ENCODE data around the gene CEP85.

DNA sequence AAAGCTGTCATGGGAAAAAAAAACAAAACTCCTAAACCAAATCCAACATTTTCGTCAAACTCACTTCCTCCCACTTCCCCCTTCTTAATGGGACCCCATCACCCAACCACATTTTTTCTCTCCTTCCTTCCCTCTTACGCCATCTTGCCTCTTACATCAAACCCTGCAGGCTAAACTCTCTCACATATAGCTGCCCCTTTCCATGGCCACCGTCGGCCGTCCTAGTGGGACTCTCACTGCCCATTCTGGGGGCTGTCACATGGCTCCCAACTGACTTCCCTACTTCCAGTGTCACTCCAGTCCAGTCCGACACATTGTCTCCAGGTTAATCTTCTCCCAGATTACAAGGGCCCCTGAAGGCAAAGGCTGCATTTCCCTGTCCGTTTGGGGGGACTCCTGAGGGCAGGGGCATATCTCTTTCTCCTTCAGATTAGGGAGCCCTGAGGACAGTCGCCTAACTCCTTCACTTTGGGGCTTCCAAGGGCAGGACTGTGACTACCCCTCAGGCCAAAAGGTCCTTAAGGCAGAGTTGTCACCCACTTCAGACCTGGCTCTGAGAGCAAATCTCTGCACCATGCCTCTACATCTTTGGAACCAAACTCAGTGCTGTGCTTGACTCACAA lies 71.8 kb downstream of the CEP85 start:
- TF ChIP-seq, protein P1, sequence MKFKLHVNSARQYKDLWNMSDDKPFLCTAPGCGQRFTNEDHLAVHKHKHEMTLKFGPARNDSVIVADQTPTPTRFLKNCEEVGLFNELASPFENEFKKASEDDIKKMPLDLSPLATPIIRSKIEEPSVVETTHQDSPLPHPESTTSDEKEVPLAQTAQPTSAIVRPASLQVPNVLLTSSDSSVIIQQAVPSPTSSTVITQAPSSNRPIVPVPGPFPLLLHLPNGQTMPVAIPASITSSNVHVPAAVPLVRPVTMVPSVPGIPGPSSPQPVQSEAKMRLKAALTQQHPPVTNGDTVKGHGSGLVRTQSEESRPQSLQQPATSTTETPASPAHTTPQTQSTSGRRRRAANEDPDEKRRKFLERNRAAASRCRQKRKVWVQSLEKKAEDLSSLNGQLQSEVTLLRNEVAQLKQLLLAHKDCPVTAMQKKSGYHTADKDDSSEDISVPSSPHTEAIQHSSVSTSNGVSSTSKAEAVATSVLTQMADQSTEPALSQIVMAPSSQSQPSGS (CRISPR knock-in tag; IDR thresholded peaks at IDR 0.05): no peak
- TF ChIP-seq, protein P2, sequence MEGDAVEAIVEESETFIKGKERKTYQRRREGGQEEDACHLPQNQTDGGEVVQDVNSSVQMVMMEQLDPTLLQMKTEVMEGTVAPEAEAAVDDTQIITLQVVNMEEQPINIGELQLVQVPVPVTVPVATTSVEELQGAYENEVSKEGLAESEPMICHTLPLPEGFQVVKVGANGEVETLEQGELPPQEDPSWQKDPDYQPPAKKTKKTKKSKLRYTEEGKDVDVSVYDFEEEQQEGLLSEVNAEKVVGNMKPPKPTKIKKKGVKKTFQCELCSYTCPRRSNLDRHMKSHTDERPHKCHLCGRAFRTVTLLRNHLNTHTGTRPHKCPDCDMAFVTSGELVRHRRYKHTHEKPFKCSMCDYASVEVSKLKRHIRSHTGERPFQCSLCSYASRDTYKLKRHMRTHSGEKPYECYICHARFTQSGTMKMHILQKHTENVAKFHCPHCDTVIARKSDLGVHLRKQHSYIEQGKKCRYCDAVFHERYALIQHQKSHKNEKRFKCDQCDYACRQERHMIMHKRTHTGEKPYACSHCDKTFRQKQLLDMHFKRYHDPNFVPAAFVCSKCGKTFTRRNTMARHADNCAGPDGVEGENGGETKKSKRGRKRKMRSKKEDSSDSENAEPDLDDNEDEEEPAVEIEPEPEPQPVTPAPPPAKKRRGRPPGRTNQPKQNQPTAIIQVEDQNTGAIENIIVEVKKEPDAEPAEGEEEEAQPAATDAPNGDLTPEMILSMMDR (IDR thresholded peaks at IDR 0.05 in 2 of 3, conservative IDR thresholded peaks at IDR 0.05 in 1 of 3; ENCODE audit: insufficient read depth in 2 of 3, low read depth in 1 of 3, low read length in 3 of 3): no peak
- TF ChIP-seq BHLHE40 (IDR thresholded peaks at IDR 0.05; ENCODE audit: low read length) (no peak), GATAD2B (IDR thresholded peaks at IDR 0.05; ENCODE audit: borderline replicate concordance) (no peak), MXI1 (IDR thresholded peaks at IDR 0.05; ENCODE audit: low read depth, low read length) (no peak), SIN3A (IDR thresholded peaks at IDR 0.05; ENCODE audit: borderline replicate concordance in 2 of 2, control insufficient read depth in 1 of 2, low read depth in 2 of 2, low read length in 2 of 2) (no peak)
- TF ChIP-seq, protein P3, sequence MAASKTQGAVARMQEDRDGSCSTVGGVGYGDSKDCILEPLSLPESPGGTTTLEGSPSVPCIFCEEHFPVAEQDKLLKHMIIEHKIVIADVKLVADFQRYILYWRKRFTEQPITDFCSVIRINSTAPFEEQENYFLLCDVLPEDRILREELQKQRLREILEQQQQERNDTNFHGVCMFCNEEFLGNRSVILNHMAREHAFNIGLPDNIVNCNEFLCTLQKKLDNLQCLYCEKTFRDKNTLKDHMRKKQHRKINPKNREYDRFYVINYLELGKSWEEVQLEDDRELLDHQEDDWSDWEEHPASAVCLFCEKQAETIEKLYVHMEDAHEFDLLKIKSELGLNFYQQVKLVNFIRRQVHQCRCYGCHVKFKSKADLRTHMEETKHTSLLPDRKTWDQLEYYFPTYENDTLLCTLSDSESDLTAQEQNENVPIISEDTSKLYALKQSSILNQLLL (CRISPR knock-in tag; IDR thresholded peaks at IDR 0.05; ENCODE audit: borderline replicate concordance): no peak
- TF ChIP-seq, protein P4, sequence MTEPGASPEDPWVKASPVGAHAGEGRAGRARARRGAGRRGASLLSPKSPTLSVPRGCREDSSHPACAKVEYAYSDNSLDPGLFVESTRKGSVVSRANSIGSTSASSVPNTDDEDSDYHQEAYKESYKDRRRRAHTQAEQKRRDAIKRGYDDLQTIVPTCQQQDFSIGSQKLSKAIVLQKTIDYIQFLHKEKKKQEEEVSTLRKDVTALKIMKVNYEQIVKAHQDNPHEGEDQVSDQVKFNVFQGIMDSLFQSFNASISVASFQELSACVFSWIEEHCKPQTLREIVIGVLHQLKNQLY (CRISPR knock-in tag; conservative IDR thresholded peaks at IDR 0.05): no peak
- TF ChIP-seq, protein P5, sequence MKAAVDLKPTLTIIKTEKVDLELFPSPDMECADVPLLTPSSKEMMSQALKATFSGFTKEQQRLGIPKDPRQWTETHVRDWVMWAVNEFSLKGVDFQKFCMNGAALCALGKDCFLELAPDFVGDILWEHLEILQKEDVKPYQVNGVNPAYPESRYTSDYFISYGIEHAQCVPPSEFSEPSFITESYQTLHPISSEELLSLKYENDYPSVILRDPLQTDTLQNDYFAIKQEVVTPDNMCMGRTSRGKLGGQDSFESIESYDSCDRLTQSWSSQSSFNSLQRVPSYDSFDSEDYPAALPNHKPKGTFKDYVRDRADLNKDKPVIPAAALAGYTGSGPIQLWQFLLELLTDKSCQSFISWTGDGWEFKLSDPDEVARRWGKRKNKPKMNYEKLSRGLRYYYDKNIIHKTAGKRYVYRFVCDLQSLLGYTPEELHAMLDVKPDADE (conservative IDR thresholded peaks at IDR 0.05; ENCODE audit: control insufficient read depth, low read depth, low read length): no peak

All from K562 (cell line).